ENCODE measurements around the gene FAM117A.

The FAM117A gene

DNA sequence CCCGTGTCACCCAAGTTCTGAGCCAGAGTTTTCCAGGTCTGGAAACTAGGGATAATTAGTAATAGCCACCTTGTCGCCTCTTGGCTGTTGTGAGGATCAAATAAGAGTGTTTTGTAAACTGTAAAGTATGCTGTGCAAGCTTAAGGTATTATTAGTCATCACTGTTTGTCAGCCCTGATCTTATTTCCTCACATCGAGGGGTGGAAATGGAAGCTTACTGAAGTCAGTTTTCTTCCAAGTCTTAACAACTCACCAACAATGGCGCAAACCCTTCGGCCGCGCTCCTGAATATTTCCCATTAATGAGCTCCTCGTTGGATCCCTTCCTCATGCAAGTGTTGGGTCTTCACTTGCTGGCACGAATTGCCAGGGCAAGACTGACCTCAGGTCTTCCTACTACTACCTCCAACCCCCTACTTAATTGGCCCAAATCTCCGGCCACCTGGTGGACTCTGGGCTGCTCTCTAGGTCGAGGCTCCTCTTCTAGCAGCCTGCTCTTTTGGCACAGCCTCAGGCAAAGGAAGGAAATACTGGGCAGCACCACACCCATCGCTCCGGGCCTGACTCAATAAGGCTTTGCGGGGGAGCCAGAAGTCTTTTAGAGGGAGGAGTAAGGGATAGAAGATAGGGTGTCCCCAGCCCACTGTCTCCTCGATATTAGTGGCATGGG is 55.3 kb downstream of the FAM117A start:
- no peak for DNase-seq (ENCODE audit: low read depth in 1 of 2, low spot score in 1 of 2)

DNA sequence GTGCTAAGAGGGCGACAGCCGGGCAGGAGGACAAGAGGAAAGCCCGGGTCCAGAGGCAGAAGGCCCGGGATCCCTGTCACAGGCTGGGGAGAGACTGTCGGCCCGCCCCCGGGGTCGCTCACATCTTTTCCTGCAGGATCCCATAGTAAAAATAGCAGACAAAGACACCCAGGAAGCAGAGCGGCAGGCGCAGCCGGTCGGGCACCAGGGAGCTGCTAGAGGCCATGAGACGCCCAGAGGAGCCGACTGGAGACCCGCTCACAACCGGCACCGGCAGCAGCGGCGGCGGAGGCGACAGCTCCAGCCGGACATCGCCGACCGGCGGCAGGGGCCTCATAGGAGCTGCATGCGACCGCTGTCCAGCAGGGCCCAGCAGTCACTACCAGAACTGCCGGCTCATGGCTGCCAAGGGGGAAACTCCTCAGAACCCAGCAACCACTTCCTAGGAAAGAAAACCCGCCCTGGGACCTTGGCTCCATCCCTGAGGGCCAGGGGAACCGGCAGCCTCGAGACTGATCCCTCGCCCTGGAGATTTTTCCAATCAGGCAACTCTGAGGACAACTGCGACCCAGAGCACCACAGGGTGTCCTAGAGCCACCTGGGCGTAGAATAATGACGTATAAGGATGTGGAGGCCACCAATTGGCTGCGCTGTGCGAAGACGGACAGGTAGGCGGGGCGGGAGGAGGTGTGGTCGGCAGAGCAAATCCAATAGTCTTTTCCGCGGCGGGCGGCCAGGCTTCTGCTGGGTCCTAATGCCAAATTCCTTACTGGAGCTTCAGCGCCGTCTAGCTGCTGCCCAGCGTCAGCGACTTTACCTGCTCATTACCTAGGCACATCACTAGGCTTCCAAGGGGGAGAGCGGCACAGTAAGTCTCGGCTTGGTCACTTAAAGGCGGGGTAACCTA is 56.1 kb downstream of the FAM117A start, which contains the start of gene SLC35B1:
Gene SLC35B1, minus strand, starts transcription at position 357 of the 907 bp plus-strand sequence. Its CDS starts 131 bp downstream, at position 226.
- DNase-seq (ENCODE audit: low read depth in 1 of 2, low spot score in 1 of 2) = peak; percentile 90 to 98

DNA sequence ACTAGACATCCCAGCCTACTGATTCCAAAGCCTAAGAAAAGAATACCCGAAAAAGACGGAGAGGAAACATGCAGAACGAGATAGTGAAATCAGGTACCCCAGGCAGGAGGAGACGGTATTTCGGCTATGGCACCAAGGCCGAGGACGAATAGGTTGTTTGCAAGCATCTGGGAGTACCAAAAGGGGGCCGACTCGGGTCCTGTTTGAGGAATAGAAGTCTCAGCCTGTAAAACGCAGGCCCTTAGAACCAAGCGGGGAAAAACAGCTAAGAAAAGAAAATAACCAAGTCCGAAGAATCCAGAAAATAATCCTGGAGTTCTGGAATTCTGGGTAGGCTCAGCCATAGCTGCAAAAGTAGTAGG is 56.7 kb downstream of the FAM117A start:
- DNase-seq (ENCODE audit: low read depth in 1 of 2, low spot score in 1 of 2) = no peak

DNA sequence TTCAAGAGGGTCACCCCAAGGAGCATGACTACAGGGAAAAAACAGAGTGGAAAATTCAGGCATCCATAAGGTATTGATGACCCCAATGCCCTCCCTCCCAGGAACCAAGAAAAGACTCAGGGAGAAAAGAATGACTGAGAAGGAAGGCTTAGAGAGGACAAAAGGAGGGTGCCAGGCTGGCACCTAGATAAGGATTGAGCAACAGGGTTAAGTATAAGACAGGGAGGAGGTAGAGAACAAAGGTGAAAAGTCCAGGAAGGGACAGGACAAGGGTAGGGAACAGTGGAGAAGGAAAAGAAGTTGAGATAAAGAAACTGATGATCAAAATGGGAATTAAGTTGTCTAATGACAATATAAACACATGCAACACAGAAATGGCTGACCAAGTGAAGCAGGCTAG is 58.7 kb downstream of the FAM117A start:
- DNase-seq (ENCODE audit: low read depth in 1 of 2, low spot score in 1 of 2) = no peak

DNA sequence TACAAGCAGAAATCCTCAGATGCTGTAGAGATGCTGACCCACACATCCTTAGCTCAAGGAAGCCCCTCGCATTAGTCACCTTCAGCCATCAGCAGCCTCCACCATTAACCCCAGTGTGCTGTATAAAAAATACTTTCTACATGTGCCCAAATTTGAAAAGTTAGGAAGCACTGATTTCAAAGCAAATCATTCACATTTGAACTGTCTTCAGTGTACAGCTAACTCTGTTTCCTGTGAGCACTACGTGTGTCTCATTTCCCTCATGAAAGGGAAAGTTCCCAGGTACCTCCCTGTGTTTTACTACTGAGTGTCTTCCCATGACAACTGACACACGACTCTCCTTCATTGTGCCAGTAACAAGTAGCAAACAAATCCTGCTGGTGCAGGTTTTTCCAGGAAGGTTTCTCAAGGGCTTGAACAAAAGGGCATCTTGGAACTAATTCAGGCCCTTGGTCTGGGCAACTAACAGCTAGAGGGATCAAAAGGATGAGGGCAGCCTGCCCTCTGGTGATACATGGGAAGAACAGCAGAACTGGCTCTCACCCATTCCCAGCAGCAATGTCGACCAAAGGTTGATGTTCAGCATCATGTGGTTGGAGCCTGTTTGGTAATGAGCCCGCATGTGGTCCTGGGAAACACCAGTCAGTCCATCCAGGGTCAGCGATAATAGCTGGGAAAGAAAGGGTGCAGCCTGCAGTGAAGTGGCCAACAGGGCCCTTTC is 60.2 kb downstream of the FAM117A start:
- no peak for DNase-seq (ENCODE audit: low read depth in 1 of 2, low spot score in 1 of 2)

DNA sequence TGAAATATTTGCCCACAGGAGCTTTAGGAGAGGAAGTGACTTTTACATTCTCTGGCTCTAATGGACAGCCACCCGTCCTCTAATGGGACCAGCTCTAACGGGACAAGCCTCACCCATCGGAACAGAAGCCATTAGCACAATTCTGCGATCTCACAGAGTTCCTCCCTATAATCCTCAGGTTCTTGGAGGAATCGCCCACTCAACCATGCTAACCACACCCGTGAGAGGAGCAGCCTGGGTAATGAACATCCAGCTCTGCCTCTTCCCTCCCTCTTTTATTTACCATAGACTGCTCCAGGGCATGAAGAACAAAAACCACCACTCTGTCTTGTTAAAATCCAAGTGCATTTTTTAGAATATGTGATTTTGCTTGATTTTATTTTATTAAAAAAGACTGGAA is 63.0 kb downstream of the FAM117A start:
- DNase-seq (ENCODE audit: low read depth in 1 of 2, low spot score in 1 of 2) = no peak

DNA sequence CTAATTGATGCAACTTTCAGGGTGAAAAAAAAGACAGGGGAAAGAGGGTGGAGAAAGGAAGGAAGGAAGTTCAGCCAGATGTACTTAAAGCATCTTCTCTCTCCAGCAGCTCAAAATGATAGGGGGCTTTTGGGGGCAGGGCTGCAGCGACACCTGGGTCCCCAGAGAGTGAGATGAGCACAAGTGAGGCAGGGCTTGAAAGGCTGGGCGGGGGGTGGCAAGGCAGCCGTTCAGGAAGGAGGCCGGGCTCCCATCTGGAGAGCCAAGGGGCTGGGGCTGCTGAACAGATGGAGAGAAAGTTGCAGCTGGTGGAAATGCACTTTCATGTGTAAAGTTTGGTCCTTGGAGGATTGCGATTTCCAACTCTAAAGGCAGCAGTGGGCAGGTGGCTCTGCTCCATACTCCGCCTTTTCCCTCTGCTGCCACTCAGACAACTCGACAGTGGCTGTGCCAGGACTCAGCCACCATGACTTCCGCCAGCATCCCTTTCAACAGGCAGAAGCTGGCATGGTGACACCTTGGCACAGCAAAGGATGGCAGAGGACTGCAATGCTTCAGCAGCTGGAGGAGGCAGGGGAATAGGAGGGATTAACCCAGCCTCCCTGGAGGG is 63.9 kb downstream of the FAM117A start:
- DNase-seq (ENCODE audit: low read depth in 1 of 2, low spot score in 1 of 2) = no peak

DNA sequence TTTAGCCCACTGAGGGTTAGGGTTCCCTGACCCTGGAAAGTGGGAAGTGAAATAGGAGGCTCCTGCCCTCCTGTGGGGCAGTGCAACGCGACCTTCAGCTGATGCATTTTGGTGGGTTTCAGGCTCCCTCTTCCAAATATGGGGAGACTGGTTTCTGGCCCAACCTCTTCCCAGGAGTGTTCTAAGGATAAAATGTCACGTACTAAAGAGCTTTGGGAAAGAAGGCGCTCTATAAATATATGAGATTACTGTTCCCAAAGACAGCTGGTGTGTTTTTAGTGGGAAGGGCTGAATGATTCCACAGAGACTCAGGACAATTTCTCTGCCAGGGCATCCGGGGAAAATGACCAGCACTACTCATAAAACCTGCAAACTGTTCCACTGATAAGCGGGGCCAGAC is 65.9 kb downstream of the FAM117A start:
- no peak for DNase-seq (ENCODE audit: low read depth in 1 of 2, low spot score in 1 of 2)

DNA sequence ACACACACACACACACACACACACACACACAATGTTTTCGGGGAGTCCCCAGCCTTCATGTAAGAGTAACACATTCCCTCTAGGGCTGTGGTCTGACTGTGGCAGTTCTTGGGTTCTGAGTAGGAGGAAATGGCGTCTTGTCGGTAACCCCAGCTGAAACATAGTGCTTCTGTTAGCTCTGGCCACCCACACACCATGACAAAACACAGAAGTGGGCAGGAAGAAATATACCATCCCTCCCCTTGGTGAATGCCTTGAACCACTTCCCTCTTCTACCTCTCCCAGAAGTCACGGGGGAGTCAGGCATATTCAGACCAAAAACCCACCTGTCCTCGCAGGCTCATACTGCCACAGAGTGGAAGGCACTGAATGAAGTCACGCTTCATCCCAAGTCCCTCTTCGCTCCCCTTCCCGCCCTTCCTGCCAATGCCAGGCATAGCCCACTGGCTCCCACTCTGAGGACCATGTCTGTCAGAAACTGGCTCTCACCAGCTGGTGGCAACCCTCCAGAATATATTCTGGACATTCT is 67.6 kb downstream of the FAM117A start:
- DNase-seq (ENCODE audit: low read depth in 1 of 2, low spot score in 1 of 2) = peak; percentile 32 to 69

DNA sequence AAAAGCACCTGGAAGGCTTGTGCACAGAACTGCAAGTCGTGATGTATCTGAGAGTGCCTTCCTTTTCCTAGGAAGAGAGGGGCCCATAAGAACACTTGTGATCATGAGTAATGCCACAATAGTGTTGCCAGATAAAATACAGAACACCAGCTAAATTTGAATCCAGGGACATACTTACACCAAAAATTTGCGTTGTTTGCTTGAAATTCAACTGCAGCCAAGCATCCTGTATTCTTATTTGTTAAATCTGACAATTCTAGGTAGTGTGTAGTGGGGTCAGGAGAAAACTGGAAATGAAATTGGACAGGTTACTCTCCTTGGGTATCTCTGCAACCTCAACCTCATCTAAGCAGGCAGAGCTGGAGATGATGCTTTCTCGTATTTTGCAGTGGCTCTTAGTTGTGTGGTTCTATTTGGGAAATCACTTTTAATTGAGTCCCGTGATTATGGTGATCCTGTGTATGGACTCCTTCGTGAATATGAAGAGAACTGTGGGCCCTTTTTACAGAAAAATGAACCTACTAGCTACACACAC is 68.2 kb downstream of the FAM117A start:
- no peak for DNase-seq (ENCODE audit: low read depth in 1 of 2, low spot score in 1 of 2)

DNA sequence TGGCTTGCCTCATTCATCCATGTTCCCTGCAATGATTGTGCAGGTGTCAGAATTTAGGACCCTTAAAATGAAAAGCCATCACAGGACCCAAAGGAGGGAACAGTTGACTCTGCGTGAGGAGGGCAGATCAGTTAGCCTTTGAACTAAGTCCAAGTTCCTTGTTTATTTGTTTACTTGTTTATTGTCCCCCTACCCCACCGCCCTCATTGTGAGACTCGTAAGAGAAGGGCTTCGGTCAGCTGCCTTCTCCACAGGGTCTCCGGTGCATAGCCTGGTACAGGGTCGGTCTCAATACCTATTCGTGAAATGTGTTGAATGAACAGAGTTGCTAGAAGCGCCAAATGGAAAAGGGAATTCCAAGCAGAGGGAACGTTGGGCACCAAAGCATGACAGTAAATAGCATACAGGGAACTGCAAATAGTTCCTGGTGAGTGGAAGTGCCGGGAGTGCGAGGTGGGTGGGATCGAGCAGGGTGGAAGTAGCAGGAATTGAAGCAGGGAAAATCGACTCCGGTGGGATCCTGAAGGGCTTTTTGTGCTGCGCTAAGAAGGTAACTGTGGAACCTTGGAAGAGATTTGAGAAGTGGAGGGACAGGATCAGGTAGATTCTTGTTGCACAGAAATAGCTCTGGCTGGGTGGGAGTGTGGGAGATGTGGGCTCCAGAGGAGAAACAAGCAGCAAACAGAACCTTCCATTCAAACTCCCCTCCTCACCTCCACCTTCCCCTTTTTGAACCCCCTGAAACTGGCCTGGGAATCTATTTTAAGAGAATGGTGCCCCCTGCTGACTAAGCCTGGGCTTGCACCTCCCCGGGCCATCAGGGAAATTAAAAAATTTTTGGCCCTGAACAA is 68.9 kb downstream of the FAM117A start:
- DNase-seq (ENCODE audit: low read depth in 1 of 2, low spot score in 1 of 2) = peak; percentile 56 to 65

DNA sequence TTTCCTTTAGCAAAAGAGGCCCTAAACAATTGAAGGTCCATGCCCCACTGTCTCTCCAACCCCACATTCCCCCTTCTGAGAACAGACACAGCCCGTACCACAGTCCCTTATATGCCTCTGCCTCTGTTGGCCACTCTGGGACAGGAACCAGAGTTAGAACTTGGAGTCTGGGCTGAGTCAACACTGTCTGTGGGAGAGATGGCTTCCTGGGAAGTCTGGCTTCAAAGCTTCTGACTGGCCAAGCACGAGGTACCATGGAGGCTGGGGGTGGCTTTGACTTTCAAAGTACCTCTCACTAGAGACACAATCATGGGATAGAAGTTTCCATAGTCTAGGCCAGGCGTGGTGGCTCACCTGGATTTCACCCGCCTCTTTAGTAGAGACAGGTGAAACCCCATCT is 71.2 kb downstream of the FAM117A start:
- DNase-seq (ENCODE audit: low read depth in 1 of 2, low spot score in 1 of 2) = no peak

DNA sequence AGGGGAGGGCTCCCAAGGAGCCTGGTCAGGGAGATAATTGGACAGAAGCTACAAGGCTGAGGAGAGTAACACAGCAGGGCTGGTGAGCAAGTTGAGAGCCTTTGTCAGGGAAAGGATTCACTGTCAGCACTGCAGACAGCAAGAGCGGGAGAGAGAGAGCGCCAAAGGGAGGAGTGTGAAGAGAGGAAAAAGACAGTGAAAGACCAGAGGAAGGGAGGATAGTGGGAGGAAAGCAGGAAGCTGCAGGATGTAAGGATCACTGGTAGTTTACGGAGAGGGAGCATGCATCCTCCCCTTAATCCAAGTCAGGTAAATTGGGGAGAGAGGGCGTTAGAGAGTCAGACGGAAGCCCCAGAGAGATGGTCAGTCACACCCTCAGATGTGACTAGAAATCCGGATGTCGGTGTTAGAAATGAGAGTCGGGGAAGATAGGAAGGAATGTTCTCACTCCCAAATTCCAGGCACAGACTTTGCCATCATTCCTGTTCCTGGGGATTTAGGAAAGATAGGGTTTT is 72.2 kb downstream of the FAM117A start:
- no peak for DNase-seq (ENCODE audit: low read depth in 1 of 2, low spot score in 1 of 2)

DNA sequence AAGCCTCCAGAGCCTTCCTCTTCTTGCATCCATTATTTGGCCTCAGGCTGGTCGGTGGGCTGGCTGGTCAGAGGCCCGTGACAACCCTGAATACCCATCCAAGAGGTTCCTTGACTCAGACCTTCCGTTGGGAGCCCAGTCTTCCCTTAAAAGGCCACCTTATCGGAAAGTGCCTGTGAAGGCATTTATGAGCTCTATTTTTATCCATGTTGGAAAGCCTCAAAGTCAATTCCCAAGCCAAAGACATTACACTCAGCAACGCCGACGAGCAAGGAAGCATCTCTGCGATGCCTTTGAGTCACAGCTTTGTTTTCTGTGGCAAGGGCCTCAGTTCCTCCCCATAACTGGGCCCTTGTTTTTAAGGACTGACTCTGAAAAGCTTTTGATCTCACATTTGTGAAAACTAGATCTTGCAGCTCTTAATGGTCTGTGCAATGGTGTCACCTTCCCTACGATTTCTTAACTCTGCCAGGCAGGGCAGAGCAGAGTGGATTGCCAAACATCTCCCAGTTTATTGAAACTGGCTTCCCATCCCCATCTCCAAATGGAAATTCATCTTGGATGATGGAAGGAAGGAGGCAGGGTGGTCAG is 72.8 kb downstream of the FAM117A start:
- no peak for DNase-seq (ENCODE audit: low read depth in 1 of 2, low spot score in 1 of 2)

DNA sequence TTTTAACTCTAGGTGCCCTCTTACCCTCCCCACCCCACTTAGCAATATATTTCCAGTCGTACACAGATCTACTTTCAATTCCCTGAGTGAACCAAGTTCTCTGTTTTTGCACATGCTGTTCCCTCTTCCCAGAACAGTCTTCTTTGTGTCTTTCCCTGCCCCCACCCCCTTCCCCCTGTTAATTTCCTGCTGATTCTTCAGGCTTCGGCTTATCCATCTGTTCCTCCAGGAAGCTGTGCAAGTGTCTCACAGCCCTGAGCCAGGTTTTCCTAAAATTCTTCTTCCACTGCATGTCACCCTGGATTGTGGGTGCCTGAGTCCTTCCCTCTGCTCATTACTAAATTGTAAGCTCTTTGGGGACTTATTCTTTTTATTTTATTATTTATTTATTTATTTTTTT is 73.7 kb downstream of the FAM117A start:
- no peak for DNase-seq (ENCODE audit: low read depth in 1 of 2, low spot score in 1 of 2)

DNA sequence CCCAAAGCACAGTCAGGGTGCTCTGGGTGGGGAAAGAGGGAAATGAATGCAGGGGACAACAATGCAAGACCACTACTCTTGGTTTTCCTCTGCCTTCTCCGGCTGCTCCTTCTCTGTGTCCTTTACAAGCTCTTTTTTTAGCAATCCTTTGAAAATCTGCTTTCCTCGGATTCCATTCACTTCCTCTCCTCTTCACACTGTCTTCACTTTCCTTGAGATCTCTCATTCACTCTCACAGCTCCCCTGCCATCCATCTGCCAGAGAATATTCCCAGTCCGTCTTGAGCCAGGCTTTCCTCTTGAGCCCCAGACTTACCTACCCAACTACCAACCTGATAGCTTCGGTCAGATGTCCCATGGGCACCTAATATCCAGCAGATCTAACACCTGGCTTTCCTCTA is 75.1 kb downstream of the FAM117A start:
- DNase-seq (ENCODE audit: low read depth in 1 of 2, low spot score in 1 of 2) = no peak

DNA sequence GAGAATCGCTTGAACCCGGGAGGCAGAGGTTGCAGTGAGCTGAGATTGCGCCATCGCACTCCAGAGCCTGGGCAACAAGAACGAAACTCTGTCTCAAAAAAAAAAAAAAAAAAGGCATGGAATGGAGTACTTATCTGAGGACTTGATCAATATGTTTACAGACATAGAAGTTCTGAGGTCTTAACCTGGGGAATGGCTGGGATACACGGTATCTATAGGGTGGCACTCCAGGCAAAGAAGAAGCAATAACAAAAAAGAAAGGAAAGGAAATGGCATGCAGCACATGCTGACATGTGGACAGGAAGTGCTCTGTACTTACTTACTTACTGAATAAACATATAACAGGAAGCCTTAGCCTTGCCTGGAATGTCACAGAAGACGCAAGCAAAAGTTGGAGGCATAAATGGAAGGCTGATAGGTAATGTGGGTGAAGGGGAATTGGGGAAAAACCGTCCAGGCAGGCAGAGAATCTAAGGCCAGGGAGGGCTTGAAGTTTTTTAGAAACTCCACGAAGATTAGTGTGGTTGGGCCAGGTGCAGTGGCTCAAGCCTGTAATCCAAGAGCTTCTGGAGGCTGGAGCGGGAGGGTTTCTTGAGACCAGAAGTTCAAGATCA is 75.9 kb downstream of the FAM117A start:
- DNase-seq (ENCODE audit: low read depth in 1 of 2, low spot score in 1 of 2) = no peak

DNA sequence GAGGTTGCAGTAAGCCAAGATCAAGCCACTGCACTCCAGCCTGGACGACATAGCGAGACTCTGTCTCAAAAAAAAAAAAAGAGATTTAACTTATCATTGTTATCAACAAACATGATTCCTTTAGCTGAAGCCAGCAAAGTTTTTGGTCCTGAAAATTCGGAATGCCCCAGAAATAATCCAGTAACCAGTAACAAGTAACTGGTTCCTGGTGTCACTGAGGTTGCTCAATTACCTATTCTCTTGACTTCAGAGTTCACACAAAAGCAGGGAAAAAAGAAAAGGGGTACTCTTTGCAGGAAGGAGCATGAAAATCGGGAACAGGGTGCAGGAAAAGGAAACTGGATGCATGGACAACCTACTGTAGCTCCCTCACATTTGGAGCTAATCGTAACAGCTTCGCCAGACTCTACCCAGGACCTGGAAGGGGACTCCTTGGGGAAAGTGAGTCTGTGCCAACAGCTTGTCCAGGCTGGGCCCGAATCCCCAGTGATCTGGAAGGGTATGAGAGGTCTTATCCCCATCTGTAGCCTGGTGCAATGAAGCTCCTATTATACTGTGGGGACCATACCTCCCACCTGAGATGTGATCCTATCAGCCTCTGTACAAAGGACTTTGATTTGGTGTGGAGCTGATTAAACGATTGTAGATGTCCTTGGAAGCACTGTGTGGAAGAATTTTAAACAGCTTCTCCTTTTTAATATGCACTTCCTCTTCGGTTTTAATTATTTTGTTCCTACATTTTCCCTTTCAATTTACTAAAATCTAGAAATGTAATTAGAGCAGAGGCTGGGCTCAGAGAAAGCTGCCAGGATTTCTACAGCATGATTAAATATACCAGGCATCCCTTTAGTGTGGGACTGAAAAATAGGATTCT is 82.6 kb downstream of the FAM117A start:
- no peak for DNase-seq (ENCODE audit: low read depth in 1 of 2, low spot score in 1 of 2)

Measured in activated CD4-positive, alpha-beta T cell treated with anti-CD3 and anti-CD28 coated beads, Interleukin-2, amount 50 U/mL, for 24 hours (primary cell).